HG03354 (cell line): ENCODE results near the gene HTR2B.

Source experiments
- ATAC-seq: cut with Tn5 transposase; IDR thresholded peaks from one replicate; pipeline ENCODE4 v1.9.1; 2021; ENCODE audit warnings: mild to moderate bottlenecking; ENCODE audit not compliant: unreplicated experiment, poor library complexity, severe bottlenecking

The HTR2B gene

GRCh38 chr2:231134910-231135655, 10.2 kb upstream of the HTR2B start:
- no peak for ATAC-seq

GRCh38 chr2:231133365-231134099, 8.7 kb upstream of the HTR2B start:
- ATAC-seq: no peak

- ATAC-seq: no peak
Measured at GRCh38 chr2:231132129-231132528, 7.3 kb upstream of the HTR2B start.

GRCh38 chr2:231130336-231131056, 5.7 kb upstream of the HTR2B start:
- ATAC-seq: no peak

GRCh38 chr2:231129216-231129615, 4.4 kb upstream of the HTR2B start:
- ATAC-seq: no peak

GRCh38 chr2:231128541-231128940, 3.7 kb upstream of the HTR2B start:
- no peak for ATAC-seq

- no peak for ATAC-seq
Measured at GRCh38 chr2:231127936-231128335, 3.1 kb upstream of the HTR2B start.

GRCh38 chr2:231127480-231127879, 2.6 kb upstream of the HTR2B start:
- no peak for ATAC-seq

- no peak for ATAC-seq
Measured at GRCh38 chr2:231126123-231126522, 1.3 kb upstream of the HTR2B start.

- ATAC-seq: no peak
Measured at GRCh38 chr2:231123362-231123898, 1.4 kb downstream of the HTR2B start.

GRCh38 chr2:231118614-231118942, 6.3 kb downstream of the HTR2B start:
- ATAC-seq: no peak

- no peak for ATAC-seq
Measured at GRCh38 chr2:231117922-231118613, 6.8 kb downstream of the HTR2B start.

- no peak for ATAC-seq
Measured at GRCh38 chr2:231117148-231117547, 7.7 kb downstream of the HTR2B start.

GRCh38 chr2:231115651-231116050, 9.2 kb downstream of the HTR2B start:
- no peak for ATAC-seq

- ATAC-seq: no peak
Measured at GRCh38 chr2:231113489-231113888, 11.4 kb downstream of the HTR2B start.

GRCh38 chr2:231111987-231112386, 12.9 kb downstream of the HTR2B start:
- no peak for ATAC-seq

- no peak for ATAC-seq
Measured at GRCh38 chr2:231110551-231110950, 14.3 kb downstream of the HTR2B start.

- ATAC-seq: peak; percentile 81
Measured at GRCh38 chr2:231104115-231104713, 20.6 kb downstream of the HTR2B start.

GRCh38 chr2:231102772-231103171, 22.1 kb downstream of the HTR2B start:
- ATAC-seq: no peak

GRCh38 chr2:231100990-231101389, 23.9 kb downstream of the HTR2B start:
- no peak for ATAC-seq
